Adipose tissue (tissue), 3 donors: ENCODE results near the gene PLEK2. TPM values are rescaled to one million over a fixed set of nuclear protein-coding genes. Genes with fewer than 3 reads are reported as not detected.
"Not testable (repeated sequence)": the region's sequence is repeated elsewhere in the genome, so short reads cannot be mapped to it uniquely, and the experiment has no call there.

Experiments used
- H3K27ac ChIP-seq: one replicate; pipeline ENCODE4 v1.5.1; 2013; ENCODE audit warnings: low read depth, low read length
- WGBS, 3 donors: extraction: QIAGEN DNeasy Blood & Tissue Kit; methylation state at CpG; one replicate each; pipeline ENCODE4 v1.1.7; 2013; 5-methylcytosine and 5-hydroxymethylcytosine counted together
- polyA plus RNA-seq, 3 donors: library from polyadenylated mRNA; stranded (reverse); fragments of 200-250 nt; gene quantifications; one replicate each; pipeline ENCODE4 v1.2.3, GENCODE V29; 2013
- donor health status: healthy with polysubstance abuse.
- donor health status: Bipolar disorder and iron deficiency.
- donor health status: healthy.

The PLEK2 gene
- polyA plus RNA-seq, 3 donors: 0.67 to 7.4 (median 1.8) TPM

- no peak overlapping the region for H3K27ac ChIP-seq
These were observed 34.0 kb downstream of the PLEK2 start for GRCh38 chr14:67377916-67378315.

- WGBS, 3 donors: 70 to 82% (median 77%) methylated on average over 2 of the region's 2 CpGs
- no peak overlapping the region for H3K27ac ChIP-seq
These were observed 38.6 kb downstream of the PLEK2 start for GRCh38 chr14:67373347-67373746.

- no peak overlapping the region for H3K27ac ChIP-seq
- 88 to 100% (median 100%) methylated on average over 1 of the region's 1 CpG for WGBS, 3 donors
These were observed 39.1 kb downstream of the PLEK2 start for GRCh38 chr14:67372833-67373232.

GRCh38 chr14:67371247-67372148, 40.5 kb downstream of the PLEK2 start:
- H3K27ac ChIP-seq: no peak overlapping the region
- WGBS, 3 donors: 91 to 94% (median 92%) methylated on average over 4 of the region's 4 CpGs

GRCh38 chr14:67370830-67371229, 41.1 kb downstream of the PLEK2 start:
- H3K27ac ChIP-seq: no peak overlapping the region
- 87 to 96% (median 92%) methylated on average over 5 of the region's 5 CpGs for WGBS, 3 donors

GRCh38 chr14:67365476-67365875, 46.5 kb downstream of the PLEK2 start:
- no peak overlapping the region for H3K27ac ChIP-seq
- WGBS, 3 donors: 84 to 93% (median 92%) methylated on average over 4 of the region's 4 CpGs

GRCh38 chr14:67360470-67361206, 51.3 kb downstream of the PLEK2 start:
- peak overlapping the region; percentile 84 for H3K27ac ChIP-seq
- WGBS, 3 donors: 1 to 2% (median 1%) methylated on average over 34 of the region's 34 CpGs

GRCh38 chr14:67359775-67360469, 52.0 kb downstream of the PLEK2 start, which contains the start of the genes ATP6V1D and EIF2S1:
TSS of gene ATP6V1D (minus strand) at chr14:67359804. CDS start at chr14:67359698, 106 bp downstream.
TSS of gene EIF2S1 (plus strand) at chr14:67360328. CDS start at chr14:67364768, 4,440 bp downstream.
- peak within 1 kb of the TSS; percentile 84 for H3K27ac ChIP-seq
- 0 to 1% (median 0%) methylated on average over 47 of the region's 47 CpGs for WGBS, 3 donors

- 1 to 3% (median 3%) methylated on average over 38 of the region's 38 CpGs for WGBS, 3 donors
- no peak overlapping the region for H3K27ac ChIP-seq
These were observed 52.8 kb downstream of the PLEK2 start for GRCh38 chr14:67358924-67359774.

- WGBS, 3 donors: 37 to 71% (median 68%) methylated on average over 9 of the region's 9 CpGs
These were observed 54.0 kb downstream of the PLEK2 start for GRCh38 chr14:67357969-67358354.

GRCh38 chr14:67357186-67357968, 54.6 kb downstream of the PLEK2 start:
- WGBS, 3 donors: 47 to 68% (median 67%) methylated on average over 4 of the region's 4 CpGs
- no peak overlapping the region for H3K27ac ChIP-seq

More at GRCh38 chr14:67357969-67358354, 54.0 kb downstream of the PLEK2 start:
- H3K27ac ChIP-seq: no peak overlapping the region

GRCh38 chr14:67352055-67352454, 59.9 kb downstream of the PLEK2 start:
- WGBS, 3 donors: 90 to 95% (median 92%) methylated on average over 5 of the region's 5 CpGs
- H3K27ac ChIP-seq: no peak overlapping the region

- H3K27ac ChIP-seq: no peak overlapping the region
These were observed 66.4 kb downstream of the PLEK2 start for GRCh38 chr14:67345583-67345982.

- no peak overlapping the region for H3K27ac ChIP-seq
- 91 to 95% (median 94%) methylated on average over 4 of the region's 4 CpGs for WGBS, 3 donors
These were observed 68.2 kb downstream of the PLEK2 start for GRCh38 chr14:67343601-67344230.

GRCh38 chr14:67341231-67341630, 70.7 kb downstream of the PLEK2 start:
- 97% methylated on average over 21 to 31 of the region's 31 CpGs for WGBS, 3 donors
- H3K27ac ChIP-seq: not testable (repeated sequence)
